ENCODE data around the gene NPDC1. TPM values are rescaled to one million over a fixed set of nuclear protein-coding genes. Genes with fewer than 3 reads are reported as not detected.

Gene NPDC1
- total and polyA plus RNA-seq, 2 of the 8 experiments (the other 6 are each of a cell fraction or from before 2014, with no cell fraction given) = 26.2 to 44.1 TPM

- H2BK15ac ChIP-seq (ENCODE audit: low read length) = peak overlapping the region; percentile 98
- H3K56ac ChIP-seq (replicated peaks; ENCODE audit: insufficient read length, low read depth, low read length) = peak overlapping the region; percentile 1
- H4K20me1 ChIP-seq (replicated peaks in 1 of 2; ENCODE audit: control insufficient read depth in 1 of 2, insufficient read depth in 2 of 2, low read length in 2 of 2) = peaks cover 21 to 22% of the 10 kb centered on the region in 2 experiments
- no peak for FAIRE-seq
- peak overlapping the region; percentile 18 to 64 (median 36); a peak in 6 of 8 replicates for H3K4me3 ChIP-seq (ENCODE audit: extremely low read depth in 1 of 4, insufficient read depth in 2 of 4, low read depth in 3 of 4, low read length in 4 of 4)
- H4K5ac ChIP-seq (ENCODE audit: insufficient read length, low read depth, low read length) = peak overlapping the region; percentile 39
- H4K91ac ChIP-seq (replicated peaks; ENCODE audit: insufficient read length, low read length) = peak overlapping the region; percentile 71
- peaks cover 0 to 18% (median 7%) of the 10 kb centered on the region in 4 experiments; a peak in 5 of 7 replicates for H3K27me3 ChIP-seq (replicated peaks in 1 of 4; ENCODE audit: control insufficient read depth in 3 of 4, extremely low read depth in 1 of 4, insufficient read depth in 3 of 4, low read length in 3 of 4)
- H4K8ac ChIP-seq (ENCODE audit: extremely low read depth, insufficient read depth, low read length) = peak overlapping the region; percentile 90
- POLR2A ChIA-PET (ENCODE audit: partially characterized antibody) = interaction anchor here (0.6 to 2.0 kb wide), 8 partner anchors 13 to 172 kb away, joined by 3 to 5 read pairs (median 4); partner anchors contain the start of gene MAN1B1
- CTCF ChIA-PET (ENCODE audit: partially characterized antibody) = interaction anchor here (1.2 to 13.5 kb wide), 10 partner anchors 9 to 313 kb away, joined by 3 to 291 read pairs (median 36); partner anchors contain the start of genes ABCA2, ENTPD2, FUT7 and MAN1B1
- H3K79me2 ChIP-seq (ENCODE audit: control insufficient read depth in 1 of 2, insufficient read depth in 2 of 2, low read length in 2 of 2) = no peaks in the 10 kb centered on the region
- WGBS, 2 experiments (ENCODE audit: extremely low coverage in 1 of 2, insufficient coverage in 1 of 2, insufficient read length in 1 of 2, insufficient replicate concordance in 2 of 2, low coverage in 1 of 2, low lambda C conversion rate in 2 of 2, missing lambda C conversion rate in 1 of 2) = 30% methylated on average over 6 of the region's 6 CpGs; no CpG with 5 or more reads in 1 of the 2 experiments
- H3K36me3 ChIP-seq (ENCODE audit: control insufficient read depth in 2 of 4, insufficient read depth in 4 of 4, low read length in 3 of 4) = no peaks in the 10 kb centered on the region
- no peaks in the 10 kb centered on the region for H3K9me3 ChIP-seq (ENCODE audit: insufficient read depth in 2 of 2, low read depth in 1 of 2, low read length in 1 of 2)
- H3K14ac ChIP-seq (ENCODE audit: insufficient read length) = no peak overlapping the region
- peak overlapping the region in 1 of 4 experiments; percentile 10; a peak in 1 of 7 replicates for H3K9ac ChIP-seq (replicated peaks in 1 of 4; ENCODE audit: extremely low read depth in 1 of 4, low read depth in 3 of 4, low read length in 3 of 4)
- peak overlapping the region; percentile 44; the same call in 1 of the 2 replicates for H2BK5ac ChIP-seq (ENCODE audit: low read depth, low read length)
- H3K23ac ChIP-seq (ENCODE audit: insufficient read length) = no peak overlapping the region
- H2BK120ac ChIP-seq (replicated peaks; ENCODE audit: low read depth, low read length) = peak overlapping the region; percentile 83
- H2AFZ ChIP-seq (ENCODE audit: low read length) = 0 out of 2 replicates have a peak overlapping the region, but pooled peaks have one; percentile 3
- DNase-seq (ENCODE audit: low read depth in 1 of 2, low spot score in 2 of 2) = peak in 1 of 2 experiments; percentile 79
- H3K4me1 ChIP-seq (replicated peaks in 1 of 4; ENCODE audit: control insufficient read depth in 3 of 4, insufficient read depth in 4 of 4, low read length in 3 of 4) = peaks cover 0 to 27% (median 21%) of the 10 kb centered on the region in 4 experiments; a peak in 6 of 7 replicates
- no peak overlapping the region for H3K27ac ChIP-seq (ENCODE audit: low read depth, low read length)
- peaks cover 13% of the 10 kb centered on the region for H3K23me2 ChIP-seq (ENCODE audit: low read depth, low read length)
- peak overlapping the region; percentile 98; the same call in 1 of the 2 replicates for H2BK12ac ChIP-seq (ENCODE audit: low read depth, low read length)
- peak overlapping the region; percentile 90 for H2BK20ac ChIP-seq (ENCODE audit: low read length)
- H3K79me1 ChIP-seq (ENCODE audit: low read depth, low read length) = peaks cover 2% of the 10 kb centered on the region; the same call in 1 of the 2 replicates
- TF ChIP-seq SAP30 (IDR thresholded peaks at IDR 0.05; ENCODE audit: insufficient read depth, insufficient replicate concordance, low read length) (no peak), CTCF (IDR thresholded peaks at IDR 0.05; ENCODE audit: control extremely low read depth in 1 of 3, insufficient read depth in 1 of 3, low read depth in 1 of 3, low read length in 3 of 3) (peak in 1 of 3 experiments; percentile 10; a peak in 1 of 4 replicates)
- H2AK5ac ChIP-seq (ENCODE audit: low read depth, low read length) = peak overlapping the region; percentile 99; the same call in 1 of the 2 replicates
- peak overlapping the region; percentile 24 for H3K4ac ChIP-seq (replicated peaks; ENCODE audit: insufficient read length, low read depth, low read length)
- peak overlapping the region; percentile 81 for H3K18ac ChIP-seq (ENCODE audit: extremely low read depth, low read length)
- peak overlapping the region; percentile 68 to 73 for H3K4me2 ChIP-seq (ENCODE audit: insufficient read depth in 1 of 2, low read depth in 2 of 2, low read length in 2 of 2)
These were observed 24.9 kb upstream of the NPDC1 start for GRCh38 chr9:137070906-137071275.
